Stimulated activated CD8-positive, alpha-beta memory T cell treated with anti-CD3 and anti-CD28 coated beads, Interleukin-2, amount 100 ng/mL, for 1 hour (primary cell): Measurements from ENCODE around the gene ARHGAP24.

Source experiments
- DNase-seq, 2 donors: peaks; one replicate each; pipeline ENCODE4 v3.0.0-alpha.2; 2020; ENCODE audit warnings: low read depth in 2 of 2

The ARHGAP24 gene

GRCh38 chr4:85580489-85580888, 105.5 kb downstream of the ARHGAP24 start:
- no peak for DNase-seq

- DNase-seq, result no peak
Observed at GRCh38 chr4:85587952-85588351, 113.0 kb downstream of the ARHGAP24 start.

- DNase-seq, result no peak
Observed at GRCh38 chr4:85591406-85592098, 116.6 kb downstream of the ARHGAP24 start.

GRCh38 chr4:85595098-85595775, 120.3 kb downstream of the ARHGAP24 start:
- DNase-seq, result no peak

- DNase-seq, result no peak
Observed at GRCh38 chr4:85595796-85596559, 121.0 kb downstream of the ARHGAP24 start.

GRCh38 chr4:85598936-85599335, 124.0 kb downstream of the ARHGAP24 start:
- no peak for DNase-seq

GRCh38 chr4:85600501-85600900, 125.6 kb downstream of the ARHGAP24 start:
- no peak for DNase-seq

- DNase-seq, result no peak
Observed at GRCh38 chr4:85603437-85604336, 128.7 kb downstream of the ARHGAP24 start.

GRCh38 chr4:85606505-85606904, 131.6 kb downstream of the ARHGAP24 start:
- no peak for DNase-seq

DNA sequence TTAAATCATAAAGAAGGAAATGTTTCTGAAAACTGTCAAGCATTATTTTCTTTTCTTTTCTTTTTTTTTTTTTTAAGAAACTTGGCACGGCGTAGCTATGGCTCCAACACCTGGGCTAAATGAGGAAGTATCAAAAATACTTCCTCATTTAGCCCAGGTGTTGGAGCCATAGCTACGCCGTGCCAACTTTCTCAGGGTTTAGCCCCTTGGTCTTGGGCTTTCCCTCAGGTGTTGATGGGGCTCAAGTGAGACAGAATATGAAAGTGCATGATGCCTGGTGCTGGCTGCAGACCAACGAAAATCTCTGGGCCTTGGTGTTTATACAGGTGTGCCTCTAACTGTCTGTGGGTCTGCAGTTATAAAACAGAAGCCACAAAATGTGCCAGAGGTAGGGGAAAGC, 132.7 kb downstream of the ARHGAP24 start:
- no peak for DNase-seq

DNA sequence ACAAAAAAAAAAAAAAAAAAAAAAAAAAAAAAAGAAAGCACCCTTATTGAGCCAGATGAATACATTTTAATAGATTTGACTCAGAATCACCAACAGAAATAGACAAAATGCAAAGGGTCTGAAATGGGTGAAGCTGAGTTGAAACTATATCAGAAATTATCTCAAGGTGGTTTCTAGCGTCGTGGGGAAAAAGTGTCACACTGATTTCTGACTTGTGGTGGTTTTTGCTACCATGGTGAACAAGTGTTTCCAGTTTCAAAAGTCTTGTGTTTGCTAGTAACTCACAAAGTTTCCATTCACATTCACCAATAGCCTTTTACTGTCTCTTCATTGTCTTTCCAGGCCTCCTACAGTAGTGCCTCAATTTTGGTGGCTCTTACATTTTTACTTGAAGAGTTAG, 135.5 kb downstream of the ARHGAP24 start:
- DNase-seq, result no peak

- DNase-seq, result no peak
Observed at GRCh38 chr4:85611661-85612060, 136.7 kb downstream of the ARHGAP24 start.

- DNase-seq, result no peak
Observed at GRCh38 chr4:85613901-85614300, 139.0 kb downstream of the ARHGAP24 start.

DNA sequence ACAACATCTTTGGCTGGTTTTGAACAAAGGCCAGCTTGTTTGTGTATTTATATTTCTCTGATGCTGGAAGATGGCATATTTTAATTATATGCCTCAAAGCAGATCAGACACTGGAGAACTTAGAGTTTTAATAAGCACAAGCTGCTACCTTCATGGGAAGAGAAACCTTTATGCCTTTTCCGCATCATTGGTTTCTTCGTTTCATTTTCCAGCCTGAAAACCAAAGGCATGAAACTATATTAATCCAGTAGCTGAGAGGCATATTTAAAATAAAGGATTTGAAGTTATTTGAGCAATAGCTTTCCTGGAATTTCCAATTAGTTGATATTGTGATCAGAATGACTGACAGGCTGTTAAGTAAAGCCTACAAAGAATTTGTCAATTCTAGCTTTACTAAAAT, 141.0 kb downstream of the ARHGAP24 start:
- no peak for DNase-seq

- DNase-seq, result no peak
Observed at GRCh38 chr4:85617202-85617601, 142.3 kb downstream of the ARHGAP24 start.

GRCh38 chr4:85632981-85633380, 158.0 kb downstream of the ARHGAP24 start:
- no peak for DNase-seq

- no peak for DNase-seq
Observed at GRCh38 chr4:85637778-85638177, 162.8 kb downstream of the ARHGAP24 start.

GRCh38 chr4:85639946-85640345, 165.0 kb downstream of the ARHGAP24 start:
- DNase-seq, result no peak

GRCh38 chr4:85642356-85643100, 167.6 kb downstream of the ARHGAP24 start:
- no peak for DNase-seq

DNA sequence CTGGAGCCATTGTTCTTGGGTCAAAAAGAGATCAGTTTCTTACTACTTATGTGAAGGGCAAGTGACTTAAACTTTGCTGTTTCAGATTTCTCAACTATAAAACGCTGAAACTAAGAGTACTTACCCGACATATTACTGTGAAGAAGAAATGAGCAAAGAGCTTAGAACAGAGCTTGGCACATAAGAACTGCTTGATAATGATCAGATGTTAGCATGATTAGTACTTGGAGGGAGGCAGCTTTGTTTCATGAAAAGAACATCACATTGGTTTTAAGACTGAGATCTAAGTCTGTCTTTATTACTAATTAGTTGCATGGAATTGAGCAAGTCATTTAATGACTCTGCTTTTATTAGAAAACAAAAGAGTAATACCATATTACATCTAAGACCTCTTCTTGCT, 169.1 kb downstream of the ARHGAP24 start:
- no peak for DNase-seq

- DNase-seq, result no peak
Observed at GRCh38 chr4:85650908-85651307, 176.0 kb downstream of the ARHGAP24 start.
